K562 (cell line): ENCODE data around the gene BIN1. TPM values are rescaled to one million over a fixed set of nuclear protein-coding genes. Genes with fewer than 3 reads are reported as not detected.

Experiments
- ATAC-seq: fragments of 200-7000 bp; cut with Tn5 transposase; 3 replicates; pipeline ENCODE4 v1.9.1; 2020; ENCODE audit warnings: moderate library complexity
- BruUV-seq: library from RNA; stranded (reverse); fragments of 400-500 nt; replicated peaks from 2 replicates; lab custom pipeline; 2021; lab: Mats Ljungman, UMichigan
- CTCF ChIA-PET: fragments of 300-600 bp; formaldehyde crosslinking; extraction: SDS; loops from one replicate; lab custom pipeline; 2021; ENCODE audit warnings: low intra/inter-chr PET ratio; lab: Yijun Ruan, JAX
- POLR2A ChIA-PET: fragments of 300-600, 350-650 bp; sonication (Branson Sonifier 250); formaldehyde crosslinking; extraction: SDS; loops from one replicate; lab custom pipeline; 2021; ENCODE audit warnings: antibody characterized with exemption, inconsistent platforms; lab: Yijun Ruan, JAX
- DNase-seq, 4 experiments: peaks; one replicate each; pipeline versions ENCODE4 v3.0.0 to v3.0.0-alpha.2; 2011 to 2018; ENCODE audit warnings: low spot score in 3 of 4, mixed read lengths in 3 of 4; ENCODE audit errors: extremely low read depth in 1 of 4
- FAIRE-seq: peaks from 2 replicates; lab custom pipeline; 2011; peaks lifted over from hg19 to GRCh38; lab: Jason Lieb, UNC
- H2AFZ ChIP-seq: 2 replicates; pipeline ENCODE4 v1.6.0; 2011; ENCODE audit warnings: low read depth, low read length, control low read depth, inconsistent platforms
- H3K27ac ChIP-seq: fragments of 200-600 bp; 3 replicates; pipeline ENCODE4 v1.8.0; 2011; ENCODE audit warnings: low read depth, mild to moderate bottlenecking, control low read depth, inconsistent platforms, low read length, moderate library complexity, mixed read lengths; ENCODE audit errors: extremely low read depth
- H3K27me3 ChIP-seq, 2 experiments: fragments of 300-600 bp in 1 of 2; 2 replicates in 1 of 2; 3 replicates in 1 of 2; pipeline versions ENCODE4 v1.6.0 to v1.8.0; 2011; ENCODE audit warnings: inconsistent platforms in 2 of 2, low read length in 2 of 2, mild to moderate bottlenecking in 1 of 2, mixed read lengths in 1 of 2, moderate library complexity in 1 of 2; ENCODE audit not compliant: control insufficient read depth in 2 of 2, insufficient read depth in 2 of 2
- H3K36me3 ChIP-seq: fragments of 300-600 bp; 3 replicates; pipeline ENCODE4 v1.8.0; 2011; ENCODE audit warnings: mild to moderate bottlenecking, low read length, inconsistent platforms; ENCODE audit not compliant: control insufficient read depth, insufficient read depth
- H3K4me1 ChIP-seq, 2 experiments: fragments of 200-600 bp in 1 of 2; replicated peaks in 1 of 2; 2 replicates in 1 of 2; 3 replicates in 1 of 2; pipeline versions ENCODE4 v1.5.1 to v1.8.0; 2011; ENCODE audit warnings: inconsistent platforms in 2 of 2, low read length in 2 of 2, mild to moderate bottlenecking in 1 of 2, mixed read lengths in 1 of 2, moderate library complexity in 1 of 2; ENCODE audit not compliant: control insufficient read depth in 2 of 2, insufficient read depth in 2 of 2
- H3K4me2 ChIP-seq: 2 replicates; pipeline ENCODE4 v1.6.1; 2011; ENCODE audit warnings: low read length, control low read depth, inconsistent platforms, mixed read lengths; ENCODE audit not compliant: insufficient read depth
- H3K4me3 ChIP-seq: fragments of 200-600 bp; sonication (generic), shearing (Covaris generic); 2 replicates; pipeline ENCODE4 v1.5.1; 2016; ENCODE audit warnings: control low read depth, inconsistent platforms
- H3K79me2 ChIP-seq: fragments of 200-600 bp; 3 replicates; pipeline ENCODE4 v1.8.0; 2011; ENCODE audit warnings: low read length, inconsistent platforms; ENCODE audit not compliant: control insufficient read depth, insufficient read depth
- H3K9ac ChIP-seq, 2 experiments: 2 replicates each; pipeline versions ENCODE4 v1.6.0 to v1.6.1; 2011; ENCODE audit warnings: low read depth in 2 of 2, low read length in 2 of 2, control low read depth in 1 of 2, inconsistent platforms in 1 of 2, mild to moderate bottlenecking in 1 of 2, mixed read lengths in 1 of 2; ENCODE audit not compliant: insufficient read depth in 1 of 2
- H3K9me1 ChIP-seq: one replicate; pipeline ENCODE4 v1.6.0; 2011; ENCODE audit warnings: inconsistent platforms, mild to moderate bottlenecking, low read length, moderate library complexity; ENCODE audit not compliant: control insufficient read depth, insufficient read depth
- H3K9me3 ChIP-seq: replicated peaks from 2 replicates; pipeline ENCODE4 v1.5.1; 2011; ENCODE audit warnings: low read depth, low read length, inconsistent platforms; ENCODE audit not compliant: control insufficient read depth, insufficient read depth
- H4K20me1 ChIP-seq: replicated peaks from 2 replicates; pipeline ENCODE4 v1.6.1; 2011; ENCODE audit warnings: low read length, inconsistent platforms, mixed read lengths; ENCODE audit not compliant: control insufficient read depth, insufficient read depth
- CEBPB ChIP-seq: fragments of 450-650 bp; IDR thresholded peaks from 2 replicates; pipeline ENCODE4 v1.6.1; 2016; ENCODE audit warnings: missing genetic modification characterization, missing compliant biosample characterization
- CHCHD3 ChIP-seq: fragments of 250-450 bp; sonication (Bioruptor Pico); IDR thresholded peaks from 2 replicates; pipeline ENCODE4 v2.1.2; 2022; ENCODE audit warnings: mild to moderate bottlenecking
- MTA2 ChIP-seq: fragments of 450-650 bp; IDR thresholded peaks from 2 replicates; pipeline ENCODE4 v1.6.1; 2016; ENCODE audit warnings: low read depth
- NR4A1 ChIP-seq, 2 experiments: fragments of 250-450 bp in 1 of 2; fragments of 450-650 bp in 1 of 2; sonication (Bioruptor Pico) in 1 of 2; IDR thresholded peaks; 2 replicates each; pipeline versions ENCODE4 v1.4.0 to v1.6.1; 2016 to 2020; ENCODE audit warnings: mild to moderate bottlenecking in 2 of 2, missing compliant biosample characterization in 1 of 2, missing genetic modification characterization in 1 of 2, moderate library complexity in 1 of 2
- PTTG1 ChIP-seq: fragments of 450-650 bp; IDR thresholded peaks from 2 replicates; pipeline ENCODE4 v1.6.1; 2016; ENCODE audit warnings: low read depth, mild to moderate bottlenecking, missing genetic modification characterization, missing compliant biosample characterization
- SREBF1 ChIP-seq: fragments of 150-350 bp; IDR thresholded peaks from 2 replicates; pipeline ENCODE4 v1.6.1; 2014; ENCODE audit warnings: antibody characterized with exemption, low read depth, low read length, borderline replicate concordance
- ZNF124 ChIP-seq: sonication (generic); formaldehyde crosslinking; IDR thresholded peaks from 2 replicates; pipeline ENCODE4 v1.8.1; 2022; ENCODE audit warnings: missing genetic modification reagents
- ZNF224 ChIP-seq: sonication (generic); formaldehyde crosslinking; IDR thresholded peaks from 2 replicates; pipeline ENCODE4 v1.8.0; 2022; ENCODE audit warnings: mild to moderate bottlenecking, missing genetic modification reagents
- WGBS: fragments of 100-300 bp; shearing (Covaris generic); methylation state at CpG from one replicate; pipeline ENCODE4 v1.1.6; 2016; ENCODE audit warnings: low coverage, mixed read lengths; ENCODE audit not compliant: insufficient coverage; ENCODE audit errors: missing lambda C conversion rate; 5-methylcytosine and 5-hydroxymethylcytosine counted together
- in situ Hi-C: fragments of 300-500 bp; cut with MboI; formaldehyde crosslinking; loops from 4 replicates; pipeline ENCODE4 v1.15.0; 2018; ENCODE audit warnings: inconsistent platforms, mixed read lengths
- intact Hi-C: fragments of 100-400 bp; cut with micrococcal nuclease; formaldehyde crosslinking; loops from 2 replicates; pipeline ENCODE4 v1.14.2; 2022
- polyA plus RNA-seq, 8 experiments: library from polyadenylated mRNA; depleted of rRNA in 4 of 8; stranded (reverse) in 5 of 8; unstranded in 3 of 8; fragments of >200 nt; fragmentation: Nextera tagmentation in 2 of 8; fragmentation: Illumina TruSeq in 1 of 8; extraction: Ambion mirVana in 2 of 8; extraction: Trizol in 1 of 8; gene quantifications; 2 replicates each; pipeline versions ENCODE4 v1.2.1 to v1.2.3, GENCODE V29; 2011 to 2014; ENCODE audit warnings: inconsistent platforms in 1 of 8, missing spikeins in 1 of 8
- total RNA-seq, 7 experiments: library from RNA; depleted of rRNA in 6 of 7; stranded (reverse); fragments of >200 nt in 6 of 7; fragmentation: Illumina TruSeq in 2 of 7; extraction: Trizol in 2 of 7; gene quantifications; 2 replicates each; pipeline versions ENCODE4 v1.2.1 to v1.2.3, GENCODE V29; 2011 to 2021; ENCODE audit warnings: low replicate concordance in 1 of 7
- TF ChIP-seq, protein P1 (sequence below): sonication (generic); formaldehyde crosslinking; IDR thresholded peaks from 2 replicates; pipeline ENCODE4 v1.8.1; 2022; ENCODE audit warnings: missing genetic modification reagents

Gene BIN1
- total and polyA plus RNA-seq, 9 of the 15 experiments (the other 6 are each of a cell fraction or from before 2014, with no cell fraction given), result 0.04 to 2.8 (median 0.79) TPM; not detected in 1

DNA sequence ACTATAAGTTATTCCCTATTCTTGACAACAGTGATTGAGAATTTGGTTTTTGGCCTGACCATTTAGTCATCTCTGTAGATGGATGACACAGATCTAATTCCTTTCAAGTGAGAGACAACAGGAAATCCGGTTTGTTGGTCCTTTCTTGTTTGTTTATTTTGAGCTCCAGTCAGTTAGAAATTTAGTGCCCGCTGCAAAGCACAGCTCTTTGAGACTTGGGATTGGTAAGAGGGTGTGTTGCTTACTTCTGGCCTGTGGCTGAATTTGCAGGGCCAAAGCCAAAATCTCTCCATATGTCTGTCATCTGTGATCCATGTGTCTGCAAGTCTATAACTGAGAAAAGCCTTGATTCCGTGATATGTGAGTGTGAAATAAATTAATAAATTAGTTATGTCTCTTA is 74.3 kb downstream of the BIN1 start (continued):
- no peak for TF ChIP-seq NR4A1 (CRISPR knock-in tag; IDR thresholded peaks at IDR 0.05)
- no peak for TF ChIP-seq NR4A1 (tag; IDR thresholded peaks at IDR 0.05)
- no peak for TF ChIP-seq PTTG1 (tag)
- no peak for TF ChIP-seq ZNF224 (CRISPR knock-in tag)
- TF ChIP-seq SREBF1, result no peak
- TF ChIP-seq, protein P1, sequence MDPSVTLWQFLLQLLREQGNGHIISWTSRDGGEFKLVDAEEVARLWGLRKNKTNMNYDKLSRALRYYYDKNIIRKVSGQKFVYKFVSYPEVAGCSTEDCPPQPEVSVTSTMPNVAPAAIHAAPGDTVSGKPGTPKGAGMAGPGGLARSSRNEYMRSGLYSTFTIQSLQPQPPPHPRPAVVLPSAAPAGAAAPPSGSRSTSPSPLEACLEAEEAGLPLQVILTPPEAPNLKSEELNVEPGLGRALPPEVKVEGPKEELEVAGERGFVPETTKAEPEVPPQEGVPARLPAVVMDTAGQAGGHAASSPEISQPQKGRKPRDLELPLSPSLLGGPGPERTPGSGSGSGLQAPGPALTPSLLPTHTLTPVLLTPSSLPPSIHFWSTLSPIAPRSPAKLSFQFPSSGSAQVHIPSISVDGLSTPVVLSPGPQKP (CRISPR knock-in tag), result no peak
- no peak for TF ChIP-seq MTA2

DNA sequence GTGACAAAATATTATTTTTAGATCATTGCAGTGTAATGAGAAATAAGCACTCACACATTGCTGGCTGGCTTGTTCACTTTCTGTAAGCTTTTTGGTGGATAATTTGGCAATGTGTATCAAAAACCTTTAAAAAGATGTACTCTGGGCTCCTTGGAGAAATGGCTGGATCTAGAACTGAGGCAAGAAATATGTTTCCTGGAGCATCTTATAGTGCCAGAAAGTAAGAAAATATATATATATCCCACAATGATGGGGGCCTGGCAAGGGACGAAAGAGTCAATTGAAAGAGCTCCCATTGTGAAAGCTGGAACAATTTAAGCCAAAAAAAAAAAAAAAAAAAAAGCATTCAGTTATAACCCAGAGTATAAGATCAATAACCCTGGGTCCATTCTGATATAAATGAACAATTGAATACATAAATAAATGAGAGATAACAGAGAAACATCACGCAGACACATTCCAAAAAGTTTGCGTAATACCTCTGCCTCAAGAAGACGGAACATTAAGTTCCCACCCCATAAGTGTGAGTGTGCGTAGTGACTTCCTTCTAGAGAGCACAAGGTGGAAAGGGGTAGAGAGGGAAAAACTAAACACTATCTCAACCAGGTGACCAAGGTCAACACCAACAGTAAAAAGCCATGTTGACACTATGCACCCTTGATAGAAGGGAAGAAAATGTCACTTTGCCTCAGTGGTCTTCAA is 77.5 kb downstream of the BIN1 start:
- ATAC-seq (no peak), FAIRE-seq (no peak), DNase-seq (no peak)
- 0 out of 2 replicates have a peak, but pooled peaks have one; percentile 13 for TF ChIP-seq CEBPB (tag)
- no peak for TF ChIP-seq ZNF124 (CRISPR knock-in tag)
- no peak for TF ChIP-seq CHCHD3 (CRISPR knock-in tag)
- in situ Hi-C loops, result no loop called here
- Histone ChIP-seq H3K4me1 (peaks cover 0 to 11% of the 10 kb centered on the region in 2 experiments; a peak in 2 of 5 replicates), H3K9ac (no peak overlapping the region), H3K36me3 (no peaks in the 10 kb centered on the region), H4K20me1 (no peaks in the 10 kb centered on the region), H3K4me2 (no peak overlapping the region), H3K27ac (no peak overlapping the region), H3K79me2 (no peaks in the 10 kb centered on the region), H2AFZ (no peak overlapping the region), H3K4me3 (no peak overlapping the region), H3K9me1 (no peaks in the 10 kb centered on the region), H3K9me3 (no peaks in the 10 kb centered on the region), H3K27me3 (peaks cover 12 to 25% of the 10 kb centered on the region in 2 experiments; a peak in 4 of 5 replicates)
- CTCF ChIA-PET, result no interaction called here
- intact Hi-C loops, result loop anchor here (5.0 kb wide), 1 partner anchor 47 kb away; no protein-coding TSS in a partner anchor
- BruUV-seq, result no TSS peak
- POLR2A ChIA-PET, result no interaction called here
- WGBS, result 17% methylated on average over 5 of the region's 5 CpGs
